GM21381 (cell line): ENCODE results near the gene C19orf44.

Experiments
- ATAC-seq: cut with Tn5 transposase; IDR thresholded peaks from one replicate; pipeline ENCODE4 v1.9.1; 2021; ENCODE audit warnings: mild to moderate bottlenecking, moderate library complexity; ENCODE audit not compliant: unreplicated experiment

C19orf44 gene

DNA sequence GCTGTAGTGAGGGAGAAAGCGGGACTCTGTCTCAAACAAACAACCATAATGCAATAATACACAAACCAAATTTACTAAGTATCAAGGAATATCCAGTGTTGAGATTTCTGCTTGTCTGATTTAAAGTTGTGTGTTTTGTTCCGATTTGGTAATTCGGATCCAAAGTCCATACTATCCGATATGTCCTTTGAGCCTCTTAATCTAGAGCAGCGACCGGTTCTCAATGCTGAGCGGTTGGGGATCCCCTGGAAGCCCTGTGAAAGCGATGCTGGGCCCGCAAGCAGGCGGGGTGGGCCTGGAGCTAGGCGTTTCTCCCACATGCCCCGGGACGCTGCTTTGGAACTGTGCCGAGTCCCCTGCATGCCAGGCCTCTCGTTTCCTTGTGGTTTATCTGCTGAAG lies 20.2 kb downstream of the C19orf44 start:
- ATAC-seq = no peak

DNA sequence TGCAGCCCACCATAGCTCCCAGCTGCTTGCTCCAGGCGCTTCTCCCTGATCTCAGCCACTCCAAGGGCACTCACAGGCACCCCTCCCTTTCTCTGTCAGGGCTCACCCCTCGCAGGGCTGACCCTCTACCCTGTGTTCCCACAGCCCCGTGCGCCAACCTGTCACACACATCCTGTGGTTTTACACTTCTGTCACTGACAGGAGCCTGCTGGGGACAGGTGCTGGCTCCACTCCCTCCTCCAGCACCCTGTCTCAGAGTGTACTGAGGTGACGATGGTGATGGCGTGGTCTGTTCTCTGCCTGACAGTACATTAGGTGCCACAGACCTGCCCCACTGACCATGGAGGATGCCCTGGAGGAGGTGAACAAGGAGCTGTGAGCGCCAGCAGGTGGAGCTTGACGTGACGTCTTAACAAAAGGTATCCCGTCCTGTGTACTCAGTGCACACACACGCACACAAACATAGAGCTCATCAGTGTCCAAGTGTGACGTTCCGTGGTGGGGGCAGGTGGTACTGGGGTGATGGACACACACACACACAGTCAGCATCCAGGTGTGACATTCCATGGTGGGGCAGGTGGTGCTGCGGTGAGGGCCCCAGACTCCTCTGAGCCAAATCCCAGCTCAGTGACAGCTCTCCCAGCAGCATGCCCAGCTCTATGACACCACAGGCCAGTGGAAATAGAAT lies 20.9 kb downstream of the C19orf44 start:
- ATAC-seq = no peak

DNA sequence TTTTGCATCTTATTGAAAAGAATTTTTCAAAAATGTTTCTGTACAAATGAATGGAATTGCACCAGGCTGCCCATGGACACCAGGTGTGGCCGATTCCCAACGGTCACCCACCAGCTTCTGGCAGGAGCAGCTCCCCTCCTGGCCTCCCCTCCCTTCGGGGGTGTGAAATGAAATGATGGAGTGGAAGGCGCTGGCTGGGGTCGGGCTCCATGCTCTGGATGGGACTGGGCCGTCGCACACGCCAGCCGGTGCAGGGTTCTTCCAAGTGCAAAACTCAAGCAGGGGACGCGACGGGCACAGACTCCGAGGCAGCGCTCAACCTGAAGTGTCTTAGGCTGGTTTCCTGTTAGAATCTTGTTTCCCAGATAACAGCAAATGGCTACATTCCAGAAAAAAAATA lies 21.9 kb downstream of the C19orf44 start:
- no peak for ATAC-seq

DNA sequence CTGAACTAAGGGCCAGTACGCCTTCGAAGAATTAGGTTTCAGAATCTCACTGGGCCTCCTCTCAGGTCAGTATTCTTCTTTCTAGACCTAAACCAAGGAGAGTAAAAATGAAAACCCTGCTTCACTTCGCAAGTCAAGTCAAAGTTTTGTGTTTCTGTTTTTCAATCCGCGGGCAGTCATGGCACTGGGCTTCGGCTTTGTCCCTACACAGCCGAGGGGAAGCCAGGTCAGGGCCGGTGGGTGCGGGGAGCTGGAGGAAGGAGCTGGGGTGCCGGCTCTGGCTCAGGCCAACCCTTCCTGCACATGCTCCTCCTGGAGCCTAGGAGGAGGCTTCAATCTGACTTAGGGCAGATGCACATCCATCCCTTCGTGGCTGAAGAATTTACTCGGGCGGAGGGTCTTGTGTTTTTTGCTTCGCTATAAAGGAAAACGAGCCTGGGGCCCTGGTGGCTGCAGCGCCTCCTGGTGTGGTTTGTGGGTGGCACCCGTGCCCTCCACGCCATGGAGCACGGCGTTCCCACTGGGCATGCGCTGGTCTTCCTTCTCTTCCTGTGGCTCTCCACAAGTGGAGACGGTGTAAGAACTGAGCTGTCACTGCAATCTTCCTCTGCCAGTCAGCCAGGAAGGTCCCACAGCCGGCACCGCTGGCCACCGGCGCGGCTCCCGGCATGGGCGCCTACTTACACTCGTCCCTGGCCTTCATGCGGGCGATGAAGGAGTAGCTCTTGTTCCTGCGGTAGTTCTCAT lies 22.5 kb downstream of the C19orf44 start:
- no peak for ATAC-seq

DNA sequence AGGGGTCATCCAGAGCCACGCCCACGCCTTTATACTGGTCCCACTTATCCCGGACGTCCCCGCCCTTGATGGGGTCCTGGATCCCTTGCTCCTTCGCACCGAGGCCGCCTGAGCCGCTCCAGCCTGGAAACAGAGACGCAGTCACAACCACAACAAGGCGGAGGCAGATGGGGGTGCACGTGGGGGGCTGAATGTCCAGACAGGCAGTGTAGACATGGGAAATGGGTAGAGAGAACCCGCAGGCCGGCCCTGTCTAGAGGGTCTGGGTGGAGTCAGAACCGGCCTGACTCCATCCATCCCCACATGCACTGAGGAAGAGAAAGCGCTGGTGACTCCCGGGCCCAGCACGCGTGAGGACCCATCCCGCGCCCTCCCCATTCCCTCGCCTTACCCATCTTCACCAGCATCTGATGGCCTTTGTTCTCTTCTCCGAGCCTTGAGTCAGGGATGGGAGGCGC lies 23.1 kb downstream of the C19orf44 start:
- no peak for ATAC-seq

DNA sequence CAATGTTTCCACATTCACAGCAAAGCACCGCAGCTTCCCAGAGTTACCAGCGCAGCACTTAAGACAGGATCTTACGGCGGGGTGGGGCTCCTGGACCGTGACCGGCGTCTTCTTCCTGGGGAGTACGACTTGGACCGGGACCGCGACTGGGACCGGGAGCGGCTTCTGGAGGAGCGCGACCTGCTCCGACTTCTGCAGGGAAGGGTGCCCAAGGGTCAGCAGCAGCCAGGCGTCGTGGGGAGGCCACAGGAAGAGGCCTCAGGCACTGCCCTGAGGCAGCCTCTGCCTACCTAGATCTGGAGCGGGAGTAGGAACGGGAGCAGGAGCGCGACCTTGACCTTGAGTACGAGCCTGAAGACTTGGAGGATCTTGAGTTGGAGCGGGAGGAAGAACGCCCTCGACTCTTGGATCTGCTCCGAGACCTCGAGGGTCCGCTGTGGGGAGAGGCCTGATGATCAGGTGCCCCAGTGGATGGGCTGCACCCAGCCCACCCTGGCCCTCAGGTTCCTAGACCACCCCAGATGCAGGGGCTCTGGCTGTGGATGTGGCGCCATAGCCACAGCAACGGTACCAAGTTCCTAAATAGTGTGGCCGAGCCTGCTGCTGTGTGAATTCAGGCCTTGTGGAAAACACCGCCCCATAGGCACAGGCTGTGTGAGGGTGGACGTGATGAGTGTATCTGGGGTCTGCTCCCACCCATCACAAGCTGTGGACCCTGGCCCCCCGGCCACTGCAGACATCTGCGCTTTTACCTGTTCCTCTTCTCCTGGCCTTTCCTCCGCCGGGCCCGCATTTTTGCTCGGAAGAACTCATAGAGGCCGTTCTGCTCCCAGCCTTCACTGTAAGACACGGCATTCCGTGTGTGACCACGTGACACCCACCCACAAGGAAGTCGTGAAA lies 24.1 kb downstream of the C19orf44 start:
- no peak for ATAC-seq

DNA sequence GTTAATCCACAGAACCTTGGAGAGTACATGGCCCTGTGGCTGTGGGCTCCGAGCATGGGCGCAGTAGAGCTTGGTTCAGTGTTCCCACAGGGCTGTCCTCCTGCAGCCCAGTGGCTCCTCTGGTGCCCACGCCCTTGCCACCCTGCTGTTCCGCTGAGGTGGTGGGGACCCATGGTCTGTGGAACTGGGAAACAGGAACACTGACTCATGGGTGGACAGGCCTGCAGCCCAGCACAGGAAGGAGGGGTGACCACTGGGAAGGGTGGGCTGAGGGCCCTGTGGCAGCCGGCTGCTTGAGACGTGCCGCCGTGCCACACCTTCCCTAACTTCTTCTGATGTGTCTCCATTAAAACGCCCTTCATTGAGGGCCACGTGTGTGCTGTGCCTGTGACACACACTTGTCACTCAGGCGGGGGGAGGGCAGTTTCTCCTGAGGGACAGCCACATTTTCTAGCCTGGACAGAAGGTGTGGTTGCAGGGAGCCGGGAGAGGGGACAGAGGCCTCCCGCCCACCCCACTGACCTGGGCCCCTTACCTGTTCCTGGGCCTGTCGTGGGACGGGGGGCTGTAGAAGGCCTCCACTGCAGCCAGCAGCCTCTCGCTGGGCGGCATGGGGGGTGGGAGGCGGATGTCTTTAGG lies 24.9 kb downstream of the C19orf44 start:
- no peak for ATAC-seq

DNA sequence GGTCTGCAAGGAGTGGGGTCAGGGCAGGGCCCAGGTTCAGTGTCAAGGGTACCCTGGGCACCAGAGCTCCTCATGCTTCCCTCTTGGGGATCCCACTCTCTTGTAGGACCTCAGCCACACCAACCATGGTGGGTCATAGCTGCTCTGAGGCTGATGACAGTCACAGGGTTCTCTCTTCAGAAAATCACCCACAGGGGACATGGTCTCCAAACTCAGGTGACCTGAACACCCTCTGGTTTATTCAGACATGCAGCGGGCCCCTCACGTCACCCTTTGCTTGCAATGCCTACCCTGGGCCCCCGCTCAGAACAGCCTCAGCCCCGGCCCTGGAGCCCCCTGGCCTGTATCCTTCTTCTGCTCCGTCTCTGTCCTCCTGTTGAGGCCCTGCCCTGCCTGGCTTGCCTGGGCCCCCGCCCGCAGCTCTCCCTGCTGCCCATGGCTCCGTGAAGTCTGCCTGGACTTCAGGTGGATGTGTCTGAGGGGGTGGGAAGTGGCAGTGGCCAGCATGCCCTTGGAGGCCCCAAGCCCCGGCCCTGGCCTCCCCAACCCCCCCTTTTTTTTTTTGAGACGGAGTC lies 25.6 kb downstream of the C19orf44 start:
- no peak for ATAC-seq

DNA sequence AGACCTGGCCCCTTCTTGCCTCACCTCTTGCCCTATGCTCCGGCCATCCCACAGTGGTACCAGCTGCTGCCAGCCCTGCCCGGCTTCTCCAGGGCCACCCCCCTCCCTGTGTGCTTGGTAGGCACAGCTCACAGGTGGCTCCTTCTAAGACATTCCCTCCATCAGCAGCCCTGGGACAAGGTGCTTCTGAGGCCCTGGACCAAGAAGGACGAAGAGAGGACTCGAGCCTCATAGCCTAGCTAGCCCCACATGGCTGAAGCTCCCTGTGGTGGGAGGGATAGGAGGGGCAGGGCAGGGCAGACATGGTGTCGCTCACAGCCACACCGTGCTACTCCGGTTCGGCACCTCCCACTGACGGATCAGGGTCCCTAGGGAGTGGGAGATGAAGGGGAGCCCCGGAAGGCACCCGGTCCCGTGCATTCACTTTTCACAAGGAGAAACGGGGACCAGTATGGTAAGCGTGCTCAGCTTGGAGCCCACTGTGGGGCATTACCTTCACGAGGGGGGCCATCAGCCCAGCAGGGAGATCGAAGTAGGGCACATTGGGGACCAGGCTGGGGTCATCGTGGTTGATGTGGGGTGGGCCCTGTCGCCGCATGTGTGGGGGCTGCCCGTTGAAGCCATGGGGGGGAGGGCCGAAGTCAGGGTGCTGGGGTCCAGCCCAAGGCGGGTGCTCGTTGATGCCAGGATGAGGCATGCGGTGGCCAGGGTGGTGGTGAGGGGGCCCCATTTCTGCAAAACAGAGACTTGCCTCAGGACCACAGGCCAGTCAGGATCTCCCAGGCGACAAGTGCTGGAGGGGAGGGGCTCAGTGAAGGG lies 26.6 kb downstream of the C19orf44 start:
- ATAC-seq = no peak

DNA sequence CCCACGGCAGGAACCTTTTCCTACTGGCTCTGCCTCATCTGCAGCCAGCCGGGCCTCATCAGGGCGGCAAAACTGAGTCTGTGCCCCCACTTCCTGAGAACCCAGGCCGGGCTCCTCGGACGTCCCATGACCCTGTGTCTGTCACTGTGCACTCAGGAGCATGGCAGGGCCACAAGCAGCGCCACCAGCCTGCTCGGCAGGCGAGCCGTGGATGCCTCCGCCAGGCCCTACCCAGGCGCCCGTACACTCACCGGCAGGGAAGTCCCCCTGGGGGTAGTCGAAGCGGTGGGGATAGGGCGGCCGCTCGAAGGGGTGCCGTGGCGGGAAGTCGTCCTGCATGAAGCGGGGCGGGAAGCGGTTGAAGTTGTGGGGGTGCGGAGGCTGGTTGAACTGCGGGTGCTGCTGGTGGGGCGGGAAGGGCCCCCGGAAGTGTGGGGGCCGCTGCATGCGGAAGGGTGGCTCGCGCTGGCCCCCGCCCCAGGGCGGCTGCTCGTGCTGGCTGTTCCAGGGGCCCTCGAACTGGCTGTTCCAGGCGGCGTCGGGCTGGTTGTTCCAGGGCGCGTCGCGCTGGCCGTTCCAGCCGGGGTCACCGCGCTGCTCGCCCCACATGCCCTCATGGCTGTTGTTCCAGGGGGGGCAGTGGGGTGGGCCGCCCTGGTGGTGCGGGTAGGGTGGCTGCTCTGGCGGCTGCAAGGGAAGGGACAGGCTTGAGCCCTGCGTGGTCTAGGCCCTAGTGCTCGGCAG lies 29.0 kb downstream of the C19orf44 start:
- no peak for ATAC-seq

DNA sequence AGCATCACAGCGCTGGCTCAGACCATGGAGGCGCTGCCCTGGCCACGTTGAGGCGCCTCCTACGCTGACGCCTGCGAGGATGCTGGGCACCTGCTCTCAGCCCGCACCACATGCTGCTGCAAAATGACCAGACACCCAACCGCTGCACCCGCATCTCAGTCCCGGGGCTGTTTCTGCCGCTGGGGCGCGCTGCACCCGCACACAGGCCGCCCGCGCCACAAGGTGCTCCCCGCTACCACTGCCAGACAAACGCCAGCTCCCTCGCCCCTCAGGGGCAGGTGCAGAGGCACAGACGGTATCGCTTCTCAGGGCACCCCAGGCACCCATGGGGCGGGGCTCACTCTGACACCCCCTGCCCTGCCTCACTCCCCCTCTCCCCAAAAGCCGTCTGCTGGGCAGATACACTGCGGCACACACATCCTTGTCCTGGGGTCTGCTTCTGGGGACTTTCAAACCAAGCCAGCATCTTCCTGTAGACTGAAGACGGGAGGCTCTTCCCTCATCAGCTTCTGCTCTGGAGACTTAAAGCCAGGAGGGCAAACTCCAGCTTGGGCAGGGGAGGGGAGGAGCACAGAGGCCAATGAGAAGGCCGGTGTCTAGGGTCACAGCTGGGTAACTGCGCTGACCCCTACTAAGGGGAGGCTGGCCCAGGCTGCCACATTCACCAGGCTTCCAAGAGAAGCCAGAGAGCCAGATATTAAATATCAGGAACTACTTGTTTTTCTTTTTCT lies 29.7 kb downstream of the C19orf44 start:
- no peak for ATAC-seq

DNA sequence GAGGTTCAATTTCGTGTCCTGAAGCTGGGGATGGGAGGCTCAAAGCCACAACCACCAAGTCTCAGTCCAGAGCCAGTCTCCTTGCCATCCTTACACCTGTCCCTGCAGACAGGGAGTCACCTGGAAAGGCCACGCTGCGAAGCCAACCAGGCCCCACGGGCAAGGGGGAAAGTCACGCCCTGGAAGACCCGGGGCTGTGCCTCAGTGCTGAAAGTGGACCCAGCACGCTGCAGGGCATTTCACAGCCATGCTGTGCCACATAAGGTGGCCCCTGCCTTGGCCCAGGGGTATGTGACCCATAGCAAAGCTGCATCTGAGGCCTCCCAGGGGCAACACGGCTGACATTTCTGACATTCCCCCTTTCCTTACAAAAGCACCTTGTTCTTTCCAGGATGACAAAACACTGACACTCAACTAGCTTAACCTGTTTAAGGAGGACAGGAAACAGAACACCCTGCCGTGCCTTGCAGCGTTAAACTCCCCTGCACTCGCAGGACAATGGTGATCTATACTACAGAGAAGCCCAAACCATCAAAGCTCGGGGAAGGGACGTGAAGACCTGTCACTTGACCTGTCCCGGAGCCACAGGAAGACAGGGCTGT lies 31.2 kb downstream of the C19orf44 start:
- no peak for ATAC-seq

DNA sequence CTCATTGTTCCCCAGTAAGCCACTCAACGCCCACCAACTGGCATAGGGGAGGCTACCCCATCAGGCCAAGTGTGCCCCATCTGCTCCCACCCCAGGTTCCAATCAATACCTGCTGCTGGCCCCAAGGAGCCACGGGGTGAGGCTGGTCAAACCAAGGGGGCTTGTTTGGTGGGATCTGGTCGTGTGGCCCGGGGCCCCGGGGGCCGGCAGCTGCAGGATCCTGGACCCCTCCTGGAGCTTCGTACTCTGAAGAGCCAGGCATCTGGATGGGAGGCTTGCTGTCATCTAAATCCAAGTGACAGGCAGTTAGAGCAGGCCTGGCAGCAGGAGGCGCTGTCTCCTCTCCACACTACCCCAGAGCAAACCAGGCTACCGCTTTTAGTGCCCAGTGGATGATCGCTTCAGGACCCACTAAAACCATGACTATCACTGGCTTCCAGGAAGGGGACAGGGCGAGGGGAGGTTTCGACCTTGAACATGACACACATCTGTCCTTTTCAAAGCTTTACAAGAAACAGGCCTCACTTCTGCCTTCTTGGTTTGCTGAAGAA lies 31.9 kb downstream of the C19orf44 start:
- ATAC-seq = no peak

DNA sequence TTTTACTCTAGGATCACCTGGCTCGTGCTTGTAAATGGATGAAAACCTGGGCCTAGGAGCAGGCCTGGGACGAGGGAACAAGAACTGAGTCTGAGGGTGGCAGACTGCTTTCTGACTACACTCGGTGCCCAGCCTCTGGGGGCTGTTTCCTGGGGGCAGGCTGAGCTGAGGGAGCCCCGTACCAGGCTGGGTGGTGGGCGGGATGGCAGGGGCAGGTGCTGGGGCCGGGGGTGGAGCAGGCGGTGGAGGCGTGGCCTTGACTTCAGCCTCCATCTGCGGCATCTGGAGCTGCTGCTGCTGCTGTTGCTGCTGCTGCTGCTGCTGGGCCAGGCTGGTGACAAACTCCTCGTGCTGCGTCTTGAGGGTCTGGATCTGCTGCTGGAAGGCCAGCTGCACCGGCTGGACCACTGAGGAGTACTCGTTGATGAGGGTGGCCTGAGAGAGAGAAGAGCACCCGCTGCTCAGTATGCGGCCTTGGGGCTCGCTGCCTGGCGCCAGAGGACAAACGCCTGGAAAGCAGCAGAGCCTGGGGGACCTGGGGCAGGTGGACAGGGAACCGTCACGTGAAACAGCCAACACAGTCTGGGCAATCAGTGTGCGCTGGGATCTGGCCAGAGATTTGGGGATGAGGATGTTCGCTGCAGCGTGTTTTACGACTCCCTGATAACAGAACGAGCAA lies 33.4 kb downstream of the C19orf44 start:
- no peak for ATAC-seq

DNA sequence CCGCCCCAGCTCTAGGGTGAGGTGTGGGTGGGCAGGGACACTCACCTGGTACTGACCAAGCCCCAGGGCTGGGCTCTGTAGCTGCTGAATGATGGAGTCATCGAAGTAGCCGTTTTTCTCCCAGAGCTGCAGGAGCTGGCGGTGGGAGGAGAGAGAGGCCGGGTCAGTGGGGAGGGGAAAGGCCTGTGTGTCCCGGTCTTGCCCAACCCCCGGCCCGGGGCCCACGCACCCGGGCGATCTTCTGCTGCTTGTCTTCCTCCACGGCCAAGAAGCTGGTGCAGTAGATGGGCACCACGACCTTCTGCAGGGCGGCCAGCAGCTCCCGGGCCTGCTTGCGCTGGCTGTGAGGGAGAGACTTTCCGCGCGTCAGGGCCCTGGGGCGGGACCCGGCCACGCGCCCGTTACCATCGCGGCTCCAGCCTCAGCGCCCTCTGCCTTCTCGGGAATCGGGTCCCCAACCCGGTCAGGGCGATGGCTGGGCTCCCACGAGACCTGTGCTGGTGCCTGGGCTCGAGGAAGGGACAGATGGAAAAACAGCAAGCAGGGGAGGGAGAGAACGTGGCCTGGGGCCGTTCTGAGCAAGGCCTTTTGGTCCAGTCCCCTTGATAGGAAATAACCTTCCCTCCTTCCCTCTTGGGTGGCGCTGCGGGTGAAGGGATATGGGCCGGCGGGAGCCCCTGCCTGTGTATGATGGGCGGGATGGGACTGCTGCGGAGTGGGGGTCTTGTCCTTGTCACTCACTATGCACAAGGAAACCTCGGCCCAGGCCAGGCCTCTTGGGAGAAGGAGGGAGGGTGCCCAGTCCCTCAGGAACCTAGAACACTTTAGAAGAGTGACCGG lies 34.6 kb downstream of the C19orf44 start:
- no peak for ATAC-seq

DNA sequence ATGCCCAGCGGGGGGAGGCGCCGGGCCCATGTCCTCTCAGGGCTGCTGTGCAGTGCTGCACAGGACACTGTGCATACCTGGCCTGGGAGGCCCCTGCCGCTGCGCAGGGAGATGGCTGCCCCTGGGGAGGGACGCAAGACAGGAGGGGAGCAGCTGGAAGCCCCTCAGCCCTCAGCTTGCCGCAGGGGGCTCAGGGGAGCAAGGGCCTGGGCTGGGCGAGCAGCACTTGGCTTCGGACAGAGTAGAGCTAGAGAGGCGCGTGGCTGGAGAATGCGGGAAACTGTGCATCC lies 35.1 kb downstream of the C19orf44 start:
- no peak for ATAC-seq
